K562 (cell line): Measurements from ENCODE around the gene FAM161B. TPM values are rescaled to one million over a fixed set of nuclear protein-coding genes. Genes with fewer than 3 reads are reported as not detected.

ENCODE experiments used
- ATAC-seq: fragments of 200-7000 bp; cut with Tn5 transposase; 3 replicates; pipeline ENCODE4 v1.9.1; 2020; ENCODE audit warnings: moderate library complexity
- BruUV-seq: library from RNA; stranded (reverse); fragments of 400-500 nt; replicated peaks from 2 replicates; lab custom pipeline; 2021; lab: Mats Ljungman, UMichigan
- CTCF ChIA-PET: fragments of 300-600 bp; formaldehyde crosslinking; extraction: SDS; loops from one replicate; lab custom pipeline; 2021; ENCODE audit warnings: low intra/inter-chr PET ratio; lab: Yijun Ruan, JAX
- POLR2A ChIA-PET: fragments of 300-600, 350-650 bp; sonication (Branson Sonifier 250); formaldehyde crosslinking; extraction: SDS; loops from one replicate; lab custom pipeline; 2021; ENCODE audit warnings: antibody characterized with exemption, inconsistent platforms; lab: Yijun Ruan, JAX
- DNase-seq, 4 experiments: peaks; one replicate each; pipeline versions ENCODE4 v3.0.0 to v3.0.0-alpha.2; 2011 to 2018; ENCODE audit warnings: low spot score in 3 of 4, mixed read lengths in 3 of 4; ENCODE audit errors: extremely low read depth in 1 of 4
- FAIRE-seq: peaks from 2 replicates; lab custom pipeline; 2011; peaks lifted over from hg19 to GRCh38; lab: Jason Lieb, UNC
- H2AFZ ChIP-seq: 2 replicates; pipeline ENCODE4 v1.6.0; 2011; ENCODE audit warnings: low read depth, low read length, control low read depth, inconsistent platforms
- H3K27ac ChIP-seq: fragments of 200-600 bp; 3 replicates; pipeline ENCODE4 v1.8.0; 2011; ENCODE audit warnings: low read depth, mild to moderate bottlenecking, control low read depth, inconsistent platforms, low read length, moderate library complexity, mixed read lengths; ENCODE audit errors: extremely low read depth
- H3K27me3 ChIP-seq, 2 experiments: fragments of 300-600 bp in 1 of 2; 2 replicates in 1 of 2; 3 replicates in 1 of 2; pipeline versions ENCODE4 v1.6.0 to v1.8.0; 2011; ENCODE audit warnings: inconsistent platforms in 2 of 2, low read length in 2 of 2, mild to moderate bottlenecking in 1 of 2, mixed read lengths in 1 of 2, moderate library complexity in 1 of 2; ENCODE audit not compliant: control insufficient read depth in 2 of 2, insufficient read depth in 2 of 2
- H3K36me3 ChIP-seq: fragments of 300-600 bp; 3 replicates; pipeline ENCODE4 v1.8.0; 2011; ENCODE audit warnings: mild to moderate bottlenecking, low read length, inconsistent platforms; ENCODE audit not compliant: control insufficient read depth, insufficient read depth
- H3K4me1 ChIP-seq, 2 experiments: fragments of 200-600 bp in 1 of 2; replicated peaks in 1 of 2; 2 replicates in 1 of 2; 3 replicates in 1 of 2; pipeline versions ENCODE4 v1.5.1 to v1.8.0; 2011; ENCODE audit warnings: inconsistent platforms in 2 of 2, low read length in 2 of 2, mild to moderate bottlenecking in 1 of 2, mixed read lengths in 1 of 2, moderate library complexity in 1 of 2; ENCODE audit not compliant: control insufficient read depth in 2 of 2, insufficient read depth in 2 of 2
- H3K4me2 ChIP-seq: 2 replicates; pipeline ENCODE4 v1.6.1; 2011; ENCODE audit warnings: low read length, control low read depth, inconsistent platforms, mixed read lengths; ENCODE audit not compliant: insufficient read depth
- H3K4me3 ChIP-seq: fragments of 200-600 bp; sonication (generic), shearing (Covaris generic); 2 replicates; pipeline ENCODE4 v1.5.1; 2016; ENCODE audit warnings: control low read depth, inconsistent platforms
- H3K79me2 ChIP-seq: fragments of 200-600 bp; 3 replicates; pipeline ENCODE4 v1.8.0; 2011; ENCODE audit warnings: low read length, inconsistent platforms; ENCODE audit not compliant: control insufficient read depth, insufficient read depth
- H3K9ac ChIP-seq, 2 experiments: 2 replicates each; pipeline versions ENCODE4 v1.6.0 to v1.6.1; 2011; ENCODE audit warnings: low read depth in 2 of 2, low read length in 2 of 2, control low read depth in 1 of 2, inconsistent platforms in 1 of 2, mild to moderate bottlenecking in 1 of 2, mixed read lengths in 1 of 2; ENCODE audit not compliant: insufficient read depth in 1 of 2
- H3K9me1 ChIP-seq: one replicate; pipeline ENCODE4 v1.6.0; 2011; ENCODE audit warnings: inconsistent platforms, mild to moderate bottlenecking, low read length, moderate library complexity; ENCODE audit not compliant: control insufficient read depth, insufficient read depth
- H3K9me3 ChIP-seq: replicated peaks from 2 replicates; pipeline ENCODE4 v1.5.1; 2011; ENCODE audit warnings: low read depth, low read length, inconsistent platforms; ENCODE audit not compliant: control insufficient read depth, insufficient read depth
- H4K20me1 ChIP-seq: replicated peaks from 2 replicates; pipeline ENCODE4 v1.6.1; 2011; ENCODE audit warnings: low read length, inconsistent platforms, mixed read lengths; ENCODE audit not compliant: control insufficient read depth, insufficient read depth
- ASH1L ChIP-seq: fragments of 450-650 bp; IDR thresholded peaks from 2 replicates; pipeline ENCODE4 v1.6.1; 2018; ENCODE audit warnings: borderline replicate concordance, mild to moderate bottlenecking, low read depth; ENCODE audit not compliant: partially characterized antibody
- BMI1 ChIP-seq: fragments of 150-350 bp; IDR thresholded peaks from 2 replicates; pipeline ENCODE4 v1.6.1; 2014; ENCODE audit warnings: low read length
- GABPB2 ChIP-seq: fragments of 250-450 bp; sonication (Bioruptor Pico); conservative IDR thresholded peaks from 2 replicates; pipeline ENCODE4 v1.5.1; 2021; ENCODE audit warnings: mild to moderate bottlenecking
- JUN ChIP-seq, 2 experiments: sonication (generic) in 1 of 2; formaldehyde crosslinking in 1 of 2; IDR thresholded peaks; 2 replicates each; pipeline versions ENCODE4 v1.6.1 to v1.8.0; 2012 to 2022; ENCODE audit warnings: borderline replicate concordance in 2 of 2, mild to moderate bottlenecking in 2 of 2, improper control_type of control experiment in 1 of 2, low read depth in 1 of 2, low read length in 1 of 2, missing genetic modification reagents in 1 of 2
- POU5F1 ChIP-seq: fragments of 150-350 bp; IDR thresholded peaks from 2 replicates; pipeline ENCODE4 v1.6.1; 2014; ENCODE audit warnings: borderline replicate concordance, low read length, low read depth, mild to moderate bottlenecking; ENCODE audit not compliant: partially characterized antibody
- RBBP5 ChIP-seq: fragments of 200-600 bp; sonication (generic); IDR thresholded peaks from 2 replicates; pipeline ENCODE4 v1.6.1; 2012; ENCODE audit warnings: borderline replicate concordance, mild to moderate bottlenecking, low read length, control low read depth, inconsistent platforms; ENCODE audit not compliant: insufficient read depth, poor library complexity, severe bottlenecking
- RBM22 ChIP-seq: fragments of 200-400 bp; formaldehyde crosslinking; IDR thresholded peaks from 2 replicates; pipeline ENCODE4 v1.6.1; 2018; ENCODE audit warnings: low read length, low read depth; ENCODE audit not compliant: poor library complexity, severe bottlenecking
- SRF ChIP-seq, 2 experiments: fragments of 250-450, 450-650 bp in 1 of 2; sonication (Bioruptor Pico) in 1 of 2; sonication (generic) in 1 of 2; formaldehyde crosslinking; IDR thresholded peaks; 2 replicates each; pipeline versions ENCODE4 v1.5.0 to v1.5.1; 2020 to 2022; ENCODE audit warnings: mild to moderate bottlenecking in 1 of 2, missing genetic modification reagents in 1 of 2
- STAT5B ChIP-seq: fragments of 250-450 bp; sonication (Bioruptor Pico); IDR thresholded peaks from 2 replicates; pipeline ENCODE4 v1.8.0; 2021; ENCODE audit warnings: mild to moderate bottlenecking, inconsistent platforms
- THRAP3 ChIP-seq: fragments of 450-650 bp; IDR thresholded peaks from 2 replicates; pipeline ENCODE4 v1.6.1; 2016; ENCODE audit warnings: mild to moderate bottlenecking, inconsistent platforms, borderline replicate concordance
- ZBED1 ChIP-seq: IDR thresholded peaks from 2 replicates; pipeline ENCODE4 v1.6.1; 2014
- ZBTB33 ChIP-seq: sonication (generic); formaldehyde crosslinking; IDR thresholded peaks from 2 replicates; pipeline ENCODE4 v1.8.1; 2023; ENCODE audit warnings: mild to moderate bottlenecking, missing genetic modification reagents
- ZBTB7A ChIP-seq: IDR thresholded peaks from 2 replicates; pipeline ENCODE4 v1.6.1; 2011; ENCODE audit warnings: low read depth, mild to moderate bottlenecking, low read length, moderate library complexity, borderline replicate concordance; ENCODE audit not compliant: control insufficient read depth
- ZNF174 ChIP-seq: fragments of 250-450 bp; sonication (Bioruptor Pico); IDR thresholded peaks from 2 replicates; pipeline ENCODE4 v1.4.0; 2020; ENCODE audit warnings: mild to moderate bottlenecking
- ZNF212 ChIP-seq: fragments of 450-650 bp; formaldehyde crosslinking; IDR thresholded peaks from 2 replicates; pipeline ENCODE4 v1.4.0; 2020; ENCODE audit warnings: mild to moderate bottlenecking
- ZNF253 ChIP-seq: fragments of 250-450 bp; sonication (Bioruptor Pico); conservative IDR thresholded peaks from 2 replicates; pipeline ENCODE4 v1.6.1; 2021; ENCODE audit warnings: mild to moderate bottlenecking
- ZNF507 ChIP-seq: conservative IDR thresholded peaks from 2 replicates; pipeline ENCODE4 v1.6.1; 2017; ENCODE audit warnings: missing genetic modification characterization, missing compliant biosample characterization
- WGBS: fragments of 100-300 bp; shearing (Covaris generic); methylation state at CpG from one replicate; pipeline ENCODE4 v1.1.6; 2016; ENCODE audit warnings: low coverage, mixed read lengths; ENCODE audit not compliant: insufficient coverage; ENCODE audit errors: missing lambda C conversion rate; 5-methylcytosine and 5-hydroxymethylcytosine counted together
- in situ Hi-C: fragments of 300-500 bp; cut with MboI; formaldehyde crosslinking; loops from 4 replicates; pipeline ENCODE4 v1.15.0; 2018; ENCODE audit warnings: inconsistent platforms, mixed read lengths
- intact Hi-C: fragments of 100-400 bp; cut with micrococcal nuclease; formaldehyde crosslinking; loops from 2 replicates; pipeline ENCODE4 v1.14.2; 2022
- polyA plus RNA-seq, 8 experiments: library from polyadenylated mRNA; depleted of rRNA in 4 of 8; stranded (reverse) in 5 of 8; unstranded in 3 of 8; fragments of >200 nt; fragmentation: Nextera tagmentation in 2 of 8; fragmentation: Illumina TruSeq in 1 of 8; extraction: Ambion mirVana in 2 of 8; extraction: Trizol in 1 of 8; gene quantifications; 2 replicates each; pipeline versions ENCODE4 v1.2.1 to v1.2.3, GENCODE V29; 2011 to 2014; ENCODE audit warnings: inconsistent platforms in 1 of 8, missing spikeins in 1 of 8
- total RNA-seq, 7 experiments: library from RNA; depleted of rRNA in 6 of 7; stranded (reverse); fragments of >200 nt in 6 of 7; fragmentation: Illumina TruSeq in 2 of 7; extraction: Trizol in 2 of 7; gene quantifications; 2 replicates each; pipeline versions ENCODE4 v1.2.1 to v1.2.3, GENCODE V29; 2011 to 2021; ENCODE audit warnings: low replicate concordance in 1 of 7
- TF ChIP-seq, protein P1 (sequence below): sonication (generic); formaldehyde crosslinking; IDR thresholded peaks from 2 replicates; pipeline ENCODE4 v1.8.1; 2023; ENCODE audit warnings: mild to moderate bottlenecking, missing genetic modification reagents, moderate library complexity
- TF ChIP-seq, protein P2 (sequence below), 2 experiments: fragments of 250-450 bp in 1 of 2; fragments of 450-650 bp in 1 of 2; sonication (Bioruptor Pico) in 1 of 2; IDR thresholded peaks; 2 replicates each; pipeline versions ENCODE4 v1.6.1 to v1.8.0; 2016 to 2021; ENCODE audit warnings: mild to moderate bottlenecking in 2 of 2, moderate library complexity in 2 of 2, missing compliant biosample characterization in 1 of 2, missing genetic modification characterization in 1 of 2

The FAM161B gene
- total and polyA plus RNA-seq, 9 of the 15 experiments (the other 6 are each of a cell fraction or from before 2014, with no cell fraction given): 0.15 to 1.3 (median 0.84) TPM

DNA sequence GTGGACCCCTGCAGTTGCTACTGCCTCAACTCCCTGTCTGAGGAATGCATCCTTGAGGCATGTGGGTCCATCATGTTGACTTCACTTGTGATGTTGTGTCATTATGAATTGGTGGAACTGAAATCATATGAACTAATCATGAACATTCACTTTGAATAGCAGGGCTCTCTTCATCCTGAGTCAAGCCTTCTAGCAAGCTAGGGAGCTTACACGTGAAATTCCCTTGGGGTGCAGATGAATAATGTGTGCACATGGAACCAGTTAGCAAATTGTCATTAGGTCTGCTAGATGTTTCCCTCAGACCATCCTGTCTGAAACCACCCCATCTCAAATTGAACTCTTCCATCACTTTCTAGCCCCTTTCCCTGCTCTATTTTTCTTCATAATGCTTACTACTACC is 3.8 kb upstream of the FAM161B start:
- CTCF ChIA-PET: no interaction called here
- intact Hi-C loops: loop anchor here (5.0 kb wide), 1 partner anchor 64 kb away; the partner anchor contains the start of genes BBOF1 and ENTPD5
- TF ChIP-seq POU5F1: no peak
- no peak for TF ChIP-seq ZNF253 (CRISPR knock-in tag)
- no peak for TF ChIP-seq GABPB2 (CRISPR knock-in tag)
- TF ChIP-seq ZNF212 (CRISPR knock-in tag): no peak
- no peak for TF ChIP-seq ZBTB33
- no peak for TF ChIP-seq ZBTB7A
- TF ChIP-seq RBBP5: no peak
- TF ChIP-seq JUN (IDR thresholded peaks at IDR 0.05; ENCODE audit: borderline replicate concordance, low read depth, low read length): no peak
- no peak for TF ChIP-seq JUN (CRISPR knock-in tag; IDR thresholded peaks at IDR 0.05; ENCODE audit: borderline replicate concordance)
- TF ChIP-seq THRAP3: no peak
- TF ChIP-seq SRF (CRISPR knock-in tag; IDR thresholded peaks at IDR 0.05): no peak
- TF ChIP-seq ZNF507 (tag): no peak
- TF ChIP-seq STAT5B (CRISPR knock-in tag): no peak
- no peak for TF ChIP-seq ZNF174 (CRISPR knock-in tag)
- TF ChIP-seq, protein P1, sequence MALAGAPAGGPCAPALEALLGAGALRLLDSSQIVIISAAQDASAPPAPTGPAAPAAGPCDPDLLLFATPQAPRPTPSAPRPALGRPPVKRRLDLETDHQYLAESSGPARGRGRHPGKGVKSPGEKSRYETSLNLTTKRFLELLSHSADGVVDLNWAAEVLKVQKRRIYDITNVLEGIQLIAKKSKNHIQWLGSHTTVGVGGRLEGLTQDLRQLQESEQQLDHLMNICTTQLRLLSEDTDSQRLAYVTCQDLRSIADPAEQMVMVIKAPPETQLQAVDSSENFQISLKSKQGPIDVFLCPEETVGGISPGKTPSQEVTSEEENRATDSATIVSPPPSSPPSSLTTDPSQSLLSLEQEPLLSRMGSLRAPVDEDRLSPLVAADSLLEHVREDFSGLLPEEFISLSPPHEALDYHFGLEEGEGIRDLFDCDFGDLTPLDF (CRISPR knock-in tag): no peak
- no peak for TF ChIP-seq ZBED1
- no peak for TF ChIP-seq BMI1
- TF ChIP-seq, protein P2, sequence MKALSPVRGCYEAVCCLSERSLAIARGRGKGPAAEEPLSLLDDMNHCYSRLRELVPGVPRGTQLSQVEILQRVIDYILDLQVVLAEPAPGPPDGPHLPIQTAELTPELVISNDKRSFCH (CRISPR knock-in tag; IDR thresholded peaks at IDR 0.05): no peak
- TF ChIP-seq, protein P2 (tag; IDR thresholded peaks at IDR 0.05): no peak
- no peak for TF ChIP-seq RBM22
- no peak for TF ChIP-seq ASH1L

More for the DNA sequence above, 3.8 kb upstream of the FAM161B start:
- Histone ChIP-seq H3K9ac (no peak overlapping the region), H3K27me3 (no peaks in the 10 kb centered on the region), H4K20me1 (no peaks in the 10 kb centered on the region), H3K36me3 (peaks cover 35% of the 10 kb centered on the region; the same call in 2 of the 3 replicates), H3K79me2 (peaks cover 8% of the 10 kb centered on the region; the same call in 2 of the 3 replicates), H3K9me3 (no peaks in the 10 kb centered on the region), H2AFZ (no peak overlapping the region), H3K27ac (no peak overlapping the region), H3K9me1 (peaks cover 3% of the 10 kb centered on the region), H3K4me3 (no peak overlapping the region), H3K4me1 (peaks cover 0 to 3% of the 10 kb centered on the region in 2 experiments; a peak in 2 of 5 replicates), H3K4me2 (no peak overlapping the region)
- POLR2A ChIA-PET: interaction anchor here (0.6 to 0.7 kb wide), 2 partner anchors 9 to 221 kb away, joined by 3 read pairs; no protein-coding TSS in a partner anchor
- 88% methylated on average over 1 of the region's 1 CpG for WGBS
- no TSS peak for BruUV-seq
- DNase-seq: no peak
- no peak for FAIRE-seq
- no peak for ATAC-seq
- in situ Hi-C loops: no loop called here
